ENCODE data around the gene STAB1.
"Not testable (repeated sequence)": the region's sequence is repeated elsewhere in the genome, so short reads cannot be mapped to it uniquely, and the experiment has no call there.

STAB1 gene

GRCh38 chr3:52524752-52525679 lies 29.9 kb downstream of the STAB1 start:
- DNase-seq (no peak), ATAC-seq (no peak)

DNA sequence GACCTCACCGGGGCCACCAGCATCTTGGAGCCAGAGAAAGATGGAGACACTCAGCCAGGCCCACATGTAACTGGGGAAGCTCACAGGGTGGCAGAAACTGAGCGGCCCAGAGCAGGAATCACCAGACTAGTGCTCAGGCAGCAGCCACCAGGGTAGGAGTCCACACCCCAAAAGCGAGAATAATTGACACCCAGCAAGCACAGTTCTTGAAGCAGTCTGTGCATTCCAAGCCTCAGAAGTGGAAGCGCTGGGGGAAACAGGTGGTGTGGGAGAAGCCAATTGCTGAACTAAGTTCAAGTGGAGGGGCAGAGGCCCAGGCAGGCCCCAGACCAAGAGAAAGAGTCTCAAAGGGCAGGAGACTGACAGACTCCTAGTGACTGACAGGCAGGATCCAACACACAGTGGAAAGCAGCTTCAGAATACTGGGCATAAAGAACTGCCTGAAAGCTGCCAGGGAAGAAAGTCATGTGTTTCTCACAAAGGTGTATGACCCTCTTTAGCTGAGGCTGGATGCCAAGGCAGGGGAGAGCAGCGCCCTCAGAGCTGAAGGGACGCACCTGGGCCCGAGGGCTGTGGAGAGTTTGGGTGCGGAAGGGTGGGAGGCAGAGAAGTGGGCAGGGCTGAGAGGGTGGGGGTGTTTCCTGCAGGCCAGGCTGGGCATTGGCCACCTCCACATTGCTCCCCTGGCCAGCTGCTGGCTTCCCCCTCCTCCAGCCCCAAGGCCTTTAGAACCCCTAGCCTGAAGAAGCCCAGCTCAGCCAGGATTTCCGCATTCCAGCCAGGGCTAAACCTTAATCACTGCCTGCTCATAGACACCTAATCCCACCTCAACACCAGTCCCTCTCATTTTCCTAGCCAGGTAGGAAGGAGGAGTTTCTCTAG lies 30.8 kb downstream of the STAB1 start:
- ATAC-seq, result no peak
- no peak for DNase-seq

- not testable (repeated sequence) for ATAC-seq, DNase-seq
These were observed 31.5 kb downstream of the STAB1 start for GRCh38 chr3:52526671-52527038.

DNA sequence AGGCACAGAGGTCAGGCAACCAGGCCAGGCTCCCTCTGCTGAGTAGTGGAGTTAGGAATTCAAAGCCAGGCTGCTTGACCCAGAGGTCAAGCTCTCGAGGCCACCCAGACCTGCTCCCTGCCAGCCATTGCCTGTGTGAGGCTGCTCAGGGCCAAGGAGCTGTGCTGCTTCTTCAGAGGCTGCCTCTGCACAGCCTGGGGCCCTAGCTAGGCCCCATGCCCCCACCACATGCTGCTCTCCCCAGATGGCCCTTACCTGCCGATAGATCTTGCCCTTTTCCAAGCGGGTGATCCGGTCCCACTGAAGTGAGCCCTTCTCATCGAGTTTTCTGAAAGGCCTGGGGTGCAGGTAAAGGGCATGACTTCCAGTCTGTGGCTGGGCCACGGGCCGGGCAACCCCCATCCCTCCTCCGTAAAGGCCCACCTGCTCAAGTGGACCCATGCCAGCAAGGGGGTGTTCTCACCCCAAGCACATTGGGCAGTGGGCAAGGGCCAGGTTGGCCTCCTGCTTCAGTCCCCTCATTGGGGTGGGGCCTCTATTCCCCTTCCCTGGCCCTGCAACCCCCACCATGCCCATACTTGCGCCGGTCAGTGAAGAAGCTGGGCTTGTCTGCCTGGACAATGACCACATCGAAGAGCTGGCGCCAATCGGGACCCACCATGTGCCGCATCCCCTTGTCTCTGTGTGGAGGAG lies 32.0 kb downstream of the STAB1 start:
- ATAC-seq (no peak), DNase-seq (no peak)

DNA sequence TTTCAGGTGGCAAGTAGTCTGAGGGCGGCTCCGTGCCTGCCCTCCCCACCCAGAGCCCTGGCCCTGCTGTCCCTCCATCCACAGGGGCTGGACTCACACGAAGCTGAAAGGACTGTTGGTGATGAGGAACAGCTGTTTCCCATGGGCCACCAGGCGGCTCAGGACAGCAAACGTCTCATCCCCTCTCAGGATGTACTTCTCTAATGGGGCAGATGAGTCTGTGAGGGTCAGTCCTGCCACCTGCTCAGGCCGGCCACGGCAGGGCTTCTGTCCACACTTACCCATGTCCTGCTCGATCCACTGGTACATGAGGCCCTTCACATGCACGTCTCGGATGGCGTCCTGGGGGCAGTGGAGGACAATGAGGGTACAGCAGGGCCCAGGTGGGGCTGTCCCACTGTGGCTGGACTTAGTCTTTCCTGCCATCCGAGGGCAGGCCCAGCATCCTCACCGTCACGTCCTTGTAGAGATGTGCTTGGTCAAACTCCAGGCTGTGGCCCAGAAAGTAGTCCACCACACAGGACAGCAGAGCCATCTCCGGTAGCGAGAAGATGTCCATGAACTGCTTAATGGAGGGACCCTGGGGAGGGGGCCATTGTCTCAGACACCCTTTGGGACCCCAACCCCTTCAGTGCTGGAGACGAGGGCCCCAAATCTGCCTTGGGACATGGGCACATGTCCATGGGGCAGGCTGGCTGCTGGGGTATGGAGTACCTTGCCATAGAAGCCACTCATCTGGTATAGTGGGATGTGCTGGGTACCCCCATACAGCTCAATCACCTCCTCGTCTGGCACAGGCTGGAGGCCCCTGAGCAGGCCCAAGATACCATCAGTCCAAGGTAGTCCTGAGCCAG lies 32.8 kb downstream of the STAB1 start:
- DNase-seq (no peak), ATAC-seq (no peak)

- DNase-seq (no peak), ATAC-seq (no peak)
These were observed 33.6 kb downstream of the STAB1 start for GRCh38 chr3:52528586-52529375.

GRCh38 chr3:52529376-52530333 lies 34.5 kb downstream of the STAB1 start:
- DNase-seq, result no peak
- ATAC-seq, result no peak

GRCh38 chr3:52530918-52531826 lies 36.0 kb downstream of the STAB1 start:
- no peak for ATAC-seq
- DNase-seq, result peak; percentile 1

DNA sequence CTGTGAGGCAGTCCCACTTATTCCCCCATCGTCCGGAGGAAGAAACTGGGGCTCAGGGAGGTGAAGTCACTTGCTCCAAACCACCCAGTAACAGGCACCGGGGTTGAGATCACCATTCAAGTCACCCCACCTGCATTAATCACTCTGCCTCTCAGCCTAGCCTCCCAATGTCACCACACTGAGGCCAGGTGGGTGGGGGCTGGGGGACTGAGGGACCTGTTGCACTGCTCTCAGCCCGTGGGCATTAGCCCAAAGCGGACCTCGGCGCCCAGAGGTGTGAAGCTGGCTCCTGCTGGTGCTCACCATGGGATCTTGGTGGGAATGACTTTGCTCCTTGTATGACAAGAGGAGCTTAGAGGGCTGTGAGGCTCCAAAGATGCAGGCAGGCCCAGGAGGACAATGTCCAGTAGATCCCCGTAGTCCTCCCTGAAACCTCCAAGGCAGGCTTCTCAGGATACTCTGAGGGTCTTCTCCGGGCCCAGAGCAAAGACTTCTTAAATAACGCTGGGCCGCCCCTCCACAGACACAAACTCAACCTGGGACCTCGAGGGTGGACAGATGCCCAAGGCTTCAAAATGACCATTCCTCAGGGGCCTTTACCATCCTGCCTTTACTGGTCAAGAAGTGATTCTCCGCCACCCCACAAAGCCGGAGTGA lies 36.9 kb downstream of the STAB1 start:
- peak; percentile 13 for DNase-seq
- no peak for ATAC-seq

DNA sequence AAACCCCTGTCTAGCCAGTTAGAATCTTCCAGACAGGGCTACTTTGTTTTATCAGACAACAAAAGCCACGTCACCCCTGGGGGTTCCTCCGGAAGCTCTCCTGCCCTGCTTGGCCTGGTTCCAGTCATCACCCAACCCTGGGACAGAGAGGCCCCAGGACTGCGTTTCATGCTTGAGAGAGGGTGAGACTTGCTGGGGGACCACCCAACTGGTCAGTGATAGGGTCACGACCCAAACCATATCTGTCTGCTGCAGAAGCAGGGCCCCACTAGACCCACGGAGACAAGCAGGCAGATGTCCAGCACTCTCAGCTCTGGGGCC lies 37.3 kb downstream of the STAB1 start:
- no peak for ATAC-seq

DNA sequence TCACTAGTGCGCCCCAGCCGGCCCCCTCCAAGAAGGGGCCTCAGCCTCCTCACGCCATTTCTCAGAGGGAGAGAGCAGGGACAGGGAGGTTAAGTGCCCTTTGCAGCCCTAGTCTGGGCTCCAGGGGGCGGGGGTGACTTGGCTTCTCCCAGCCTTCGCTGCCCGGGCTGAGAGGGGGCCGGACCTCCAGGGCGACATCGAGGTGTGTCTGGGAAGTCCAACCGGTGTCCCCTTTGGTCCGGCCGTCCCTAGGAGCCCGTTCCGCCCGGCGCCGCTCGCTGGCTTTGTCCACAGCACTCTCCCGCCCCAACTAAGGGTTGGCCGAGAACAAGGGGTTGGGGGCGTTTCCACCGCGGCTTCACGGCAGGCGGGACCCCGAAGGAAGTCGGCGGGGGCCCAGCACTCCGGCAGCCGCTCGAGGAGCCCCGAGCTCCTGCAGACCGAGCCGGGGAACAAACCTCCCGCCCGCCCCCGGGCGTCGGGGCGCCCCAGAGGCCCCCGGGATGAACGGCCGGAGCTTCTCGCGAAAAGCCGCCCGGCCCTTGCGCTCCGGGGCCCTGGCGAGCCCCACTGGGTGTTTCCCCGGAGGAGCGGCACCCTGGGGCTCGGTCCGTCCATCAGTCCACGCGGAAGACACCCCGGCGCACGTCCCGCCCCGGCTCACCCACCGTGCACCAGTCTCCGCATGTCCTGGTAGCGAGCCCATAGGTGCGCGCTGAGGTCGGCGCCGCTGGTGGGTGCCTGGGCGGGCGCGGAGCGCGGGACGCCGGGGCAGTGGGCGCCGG lies 37.9 kb downstream of the STAB1 start:
- peak; percentile 43 for DNase-seq
- peak; percentile 2 for ATAC-seq

More for the DNA sequence above, 37.3 kb downstream of the STAB1 start:
- DNase-seq, result peak; percentile 39

DNA sequence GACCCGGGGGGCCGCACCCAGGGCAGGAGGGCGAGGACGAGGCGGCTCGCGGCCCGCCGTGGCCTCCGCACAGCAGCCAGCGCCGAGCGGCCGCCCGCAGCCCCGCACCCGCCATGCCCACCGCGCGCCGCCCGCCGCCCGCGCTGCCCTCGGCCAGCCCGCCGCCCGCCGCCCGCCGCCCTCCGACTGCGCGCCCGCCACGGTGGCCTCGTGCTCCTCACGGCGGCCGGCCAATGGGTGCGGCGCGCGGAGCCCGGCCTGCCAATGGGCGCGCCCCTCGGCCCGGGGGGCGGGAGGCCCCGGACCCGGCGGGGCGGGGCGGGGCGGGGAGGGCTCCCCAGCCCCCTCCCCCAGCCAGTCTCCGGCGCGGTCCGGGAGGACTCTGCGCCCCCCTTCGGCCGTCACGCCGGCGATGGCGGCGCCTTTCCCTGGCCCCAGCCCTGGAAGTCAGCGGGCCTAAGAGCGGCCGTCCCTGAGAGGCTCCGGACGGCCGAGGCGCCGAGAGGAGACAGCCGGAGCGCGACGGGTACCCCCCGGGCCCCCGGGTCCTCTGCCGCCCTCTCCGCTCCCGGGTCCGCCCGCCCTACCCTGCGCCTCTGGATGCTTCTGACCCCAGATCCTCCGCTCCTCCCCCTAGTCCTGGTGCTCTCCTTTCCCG lies 38.6 kb downstream of the STAB1 start, which contains the start of gene NT5DC2:
TSS of gene NT5DC2 (minus strand) at position 235 of the 658 bp plus-strand sequence. CDS start at position 115, 120 bp downstream.
- ATAC-seq, result peak; percentile 56
- peak; percentile 81 for DNase-seq

DNA sequence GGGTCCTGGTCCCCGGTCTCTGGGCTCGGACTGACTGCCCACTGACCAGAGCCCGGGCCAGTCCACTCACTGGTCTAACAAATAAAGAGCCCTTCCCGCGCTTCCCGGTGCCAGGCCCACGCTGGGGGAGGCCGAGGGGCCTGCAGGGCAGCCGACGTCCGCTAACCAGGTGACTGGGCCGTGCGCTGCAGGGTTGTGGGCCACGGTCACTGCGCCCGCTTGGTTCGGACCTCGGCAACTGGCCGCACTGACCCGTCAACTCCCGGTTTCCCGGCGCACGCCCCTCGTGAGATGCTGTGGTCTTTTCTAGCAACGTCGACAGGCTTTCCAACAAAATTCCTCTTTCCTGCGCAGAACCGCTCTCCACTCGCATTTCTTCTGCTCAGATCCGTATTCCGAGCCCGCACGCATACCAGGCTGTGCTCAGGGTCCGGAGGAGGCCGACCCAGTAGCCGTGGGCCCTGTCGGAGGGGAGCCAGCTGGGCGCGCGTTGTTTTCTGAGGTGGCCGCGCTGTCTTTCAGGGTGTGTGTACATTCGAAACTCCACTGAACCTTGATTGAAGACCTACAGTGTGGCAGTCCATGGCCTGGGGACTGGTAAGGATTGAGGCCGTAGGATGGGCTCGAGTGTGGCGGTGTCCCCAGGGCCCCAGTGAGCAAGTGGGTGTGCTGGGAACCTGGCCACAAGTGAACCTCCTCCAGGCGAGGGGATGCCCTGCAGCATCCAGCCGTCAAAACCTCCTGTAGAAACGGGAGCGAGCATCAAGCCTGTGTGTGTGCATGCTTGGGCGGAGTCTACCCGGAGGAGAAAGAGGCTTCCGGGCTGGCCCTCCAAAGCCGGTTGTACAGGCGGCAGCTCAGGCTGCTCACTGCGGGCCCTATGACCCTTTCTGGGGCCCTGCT lies 39.4 kb downstream of the STAB1 start:
- DNase-seq (no peak), ATAC-seq (no peak)

DNA sequence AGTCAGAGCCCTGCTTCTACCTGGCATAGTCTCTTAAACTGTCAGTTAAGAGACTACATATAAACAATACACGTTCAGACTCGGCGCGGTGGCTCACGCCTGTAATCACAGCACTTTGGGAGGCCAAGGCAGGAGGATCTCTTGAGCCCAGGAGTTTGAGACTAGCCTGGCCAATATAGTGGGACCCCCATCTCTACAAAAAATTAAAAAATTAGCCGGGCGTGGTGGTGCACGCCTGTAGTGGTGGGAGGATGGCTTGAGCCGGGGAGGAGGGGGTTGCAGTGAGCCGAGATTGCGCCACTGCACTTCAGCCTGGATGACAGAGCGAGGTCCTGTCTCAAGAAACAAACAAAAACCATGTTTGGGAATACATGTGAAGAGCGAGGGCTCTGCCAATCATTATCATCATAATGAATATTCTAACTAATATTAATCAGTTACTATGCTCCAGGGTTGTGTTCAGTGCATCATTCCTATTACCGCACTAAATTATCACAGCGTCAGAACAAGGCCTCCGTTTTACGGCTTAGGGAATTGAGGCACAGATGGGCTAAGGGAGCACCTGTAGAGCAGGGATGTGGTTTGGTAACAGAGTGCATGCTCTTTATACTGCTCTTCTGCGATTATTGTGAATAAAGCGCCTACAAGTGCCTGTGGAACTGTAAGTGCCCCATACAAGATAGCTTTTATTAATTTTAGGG lies 40.4 kb downstream of the STAB1 start:
- ATAC-seq (no peak), DNase-seq (no peak)

DNA sequence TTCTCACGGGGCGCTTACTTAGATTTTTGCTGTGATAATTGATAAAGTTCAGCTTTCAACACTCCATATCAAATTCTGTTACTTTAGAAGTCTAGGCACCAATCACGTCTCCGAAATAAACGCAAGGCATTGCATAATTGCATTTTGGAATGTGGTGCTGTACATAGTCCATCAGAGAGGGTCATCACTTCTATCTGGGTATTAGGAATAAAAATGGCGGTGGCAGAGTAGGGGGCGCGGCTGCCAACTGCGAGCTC lies 40.9 kb downstream of the STAB1 start:
- ATAC-seq (no peak), DNase-seq (no peak)
